GM19438 (cell line): ENCODE measurements around the gene UBL3.

Experiments used
- ATAC-seq: cut with Tn5 transposase; IDR thresholded peaks from one replicate; pipeline ENCODE4 v1.9.1; 2021; ENCODE audit warnings: low read depth; ENCODE audit not compliant: unreplicated experiment

The UBL3 gene

DNA sequence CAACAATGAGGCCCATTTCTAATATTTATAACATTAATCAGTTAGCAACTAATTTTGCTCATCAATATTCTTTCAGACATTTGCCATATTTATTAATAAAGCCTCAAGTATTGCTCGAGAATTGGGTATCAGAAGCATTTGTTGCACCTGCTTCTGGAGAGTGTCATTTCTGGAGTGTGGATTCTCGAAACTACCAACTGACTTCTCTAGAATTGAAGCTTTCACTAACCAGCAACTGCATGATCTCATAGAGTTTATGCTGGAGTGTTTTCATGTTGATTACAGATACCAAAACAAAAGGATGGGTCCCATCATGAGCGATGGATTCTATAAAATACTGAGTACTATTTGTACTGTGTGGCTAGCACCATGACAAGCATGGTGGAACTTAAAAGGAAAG is 133.9 kb downstream of the UBL3 start:
- ATAC-seq, result no peak
